Stimulated activated effector memory CD8-positive, alpha-beta T cell treated with anti-CD3 and anti-CD28 coated beads, Interleukin-12 subunit alpha, Interleukin-12 subunit beta, amount 100 ng/mL, for 72 hours (primary cell): ENCODE data around the gene DHX15.

Experiments used
- ATAC-seq: fragments of 150-1000 bp; cut with Tn5 transposase; 2 replicates; pipeline ENCODE4 v1.10.0; 2021
- DNase-seq, 2 donors: peaks; one replicate each; pipeline ENCODE4 v3.0.0; 2021 to 2022; ENCODE audit warnings: low spot score in 2 of 2
- H3K27ac Mint-ChIP-seq: one replicate; pipeline ENCODE4 v1.8.0; 2022; ENCODE audit warnings: mild to moderate bottlenecking, mixed read lengths
- H3K36me3 Mint-ChIP-seq: one replicate; pipeline ENCODE4 v1.8.0; 2022; ENCODE audit warnings: mild to moderate bottlenecking, mixed read lengths
- H3K4me1 Mint-ChIP-seq: one replicate; pipeline ENCODE4 v1.8.0; 2022; ENCODE audit warnings: mixed read lengths
- H3K4me3 Mint-ChIP-seq: one replicate; pipeline ENCODE4 v1.8.0; 2022; ENCODE audit warnings: mild to moderate bottlenecking, mixed read lengths
- H3K9me3 Mint-ChIP-seq: one replicate; pipeline ENCODE4 v1.8.0; 2022; ENCODE audit warnings: mixed read lengths

DHX15 gene

DNA sequence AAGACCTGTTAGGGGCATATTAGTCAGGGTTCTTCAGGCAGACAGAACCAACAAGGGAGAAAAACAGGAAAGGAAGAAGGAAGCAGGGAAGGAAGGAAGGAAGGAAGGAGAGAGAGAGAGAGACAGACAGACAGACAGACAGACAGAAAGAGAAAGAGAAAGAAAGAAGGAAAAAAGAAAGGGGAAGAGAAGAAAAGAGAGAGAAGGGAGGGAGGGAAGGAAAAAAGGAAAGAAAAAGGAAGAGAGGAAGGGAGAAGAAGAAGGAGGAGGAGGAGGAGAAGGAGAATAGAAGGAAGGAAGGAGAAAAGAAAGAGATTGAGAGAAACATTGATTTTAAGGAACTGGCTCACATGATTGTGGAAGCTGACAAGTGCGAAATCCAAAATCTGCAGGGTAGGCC, 89.0 kb downstream of the DHX15 start:
- Mint-ChIP-seq H3K36me3 (no peaks in the 10 kb centered on the region), H3K9me3 (peaks cover 4% of the 10 kb centered on the region), H3K27ac (no peak overlapping the region), H3K4me1 (no peaks in the 10 kb centered on the region), H3K4me3 (no peak overlapping the region)
- no peak for DNase-seq
- no peak for ATAC-seq

- no peak overlapping the region for H3K4me3 Mint-ChIP-seq
- H3K9me3 Mint-ChIP-seq: peaks cover 4% of the 10 kb centered on the region
- no peaks in the 10 kb centered on the region for H3K36me3 Mint-ChIP-seq
- H3K4me1 Mint-ChIP-seq: peaks cover 5% of the 10 kb centered on the region
- DNase-seq (no peak), ATAC-seq (no peak)
- no peak overlapping the region for H3K27ac Mint-ChIP-seq
These were observed 94.5 kb downstream of the DHX15 start for GRCh38 chr4:24489870-24490269.

DNA sequence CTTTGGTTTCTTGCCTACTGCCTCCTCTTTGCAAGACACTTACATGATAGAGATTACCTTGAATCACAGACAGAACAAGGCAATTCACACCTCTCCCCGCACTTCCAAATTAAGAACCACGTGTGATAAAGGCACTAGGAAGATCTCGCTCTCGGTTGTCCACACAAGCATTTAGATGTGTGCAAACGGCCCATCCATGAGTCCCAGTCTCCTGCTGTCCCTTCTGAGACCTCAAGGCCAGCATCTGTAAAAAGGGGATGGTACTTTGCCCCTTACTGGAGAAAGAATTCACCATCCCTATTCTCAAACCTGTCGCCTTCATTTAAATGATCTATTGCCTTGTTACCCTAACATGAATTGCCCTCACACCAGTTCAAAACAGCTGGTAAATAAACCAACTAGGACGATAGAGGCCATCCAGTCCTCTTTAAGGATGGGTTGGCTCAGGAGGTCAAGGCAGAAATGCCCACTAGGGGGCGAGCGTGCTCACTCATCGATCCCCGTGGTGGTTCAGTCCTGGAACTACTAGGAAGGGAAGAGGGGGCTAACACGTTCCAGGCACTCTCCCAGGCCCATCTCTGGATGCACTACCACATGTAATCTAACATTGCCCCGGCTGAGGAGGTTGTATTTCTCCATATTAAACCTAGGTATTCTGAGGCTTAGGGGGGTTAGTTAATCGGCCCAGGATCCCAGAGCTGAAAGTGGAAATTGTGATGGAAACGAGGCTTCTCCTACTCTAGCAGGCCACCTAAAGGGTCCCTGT, 95.8 kb downstream of the DHX15 start:
- no peaks in the 10 kb centered on the region for H3K36me3 Mint-ChIP-seq
- no peak overlapping the region for H3K27ac Mint-ChIP-seq
- no peak overlapping the region for H3K4me3 Mint-ChIP-seq
- peaks cover 4% of the 10 kb centered on the region for H3K9me3 Mint-ChIP-seq
- peak; percentile 73 for ATAC-seq
- DNase-seq: peak; percentile 61 to 83
- peaks cover 5% of the 10 kb centered on the region for H3K4me1 Mint-ChIP-seq

DNA sequence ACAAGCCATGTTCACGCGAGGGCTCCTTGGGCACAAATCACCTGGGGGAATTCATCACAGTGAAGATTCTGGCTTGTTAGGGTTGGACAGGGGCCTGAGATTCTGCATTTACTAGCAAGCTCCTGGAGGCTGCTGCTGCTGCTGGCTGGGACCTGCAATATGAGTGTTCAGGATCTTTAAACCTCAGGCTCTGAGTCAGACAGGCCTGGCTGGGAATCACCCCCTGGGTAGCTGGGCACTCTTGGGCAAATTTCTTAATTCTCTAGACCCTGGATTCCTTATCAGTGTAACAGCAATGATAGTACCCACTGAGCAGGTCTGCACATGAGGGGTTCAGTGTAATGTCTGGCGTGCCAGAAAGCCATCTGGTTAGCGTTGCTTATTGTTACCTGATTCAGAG, 101.5 kb downstream of the DHX15 start:
- Mint-ChIP-seq H3K36me3 (no peaks in the 10 kb centered on the region), H3K4me3 (no peak overlapping the region), H3K27ac (no peak overlapping the region), H3K9me3 (no peaks in the 10 kb centered on the region), H3K4me1 (no peaks in the 10 kb centered on the region)
- ATAC-seq (no peak), DNase-seq (no peak)

- Mint-ChIP-seq H3K4me3 (no peak overlapping the region), H3K27ac (no peak overlapping the region), H3K4me1 (peaks cover 6% of the 10 kb centered on the region), H3K9me3 (no peaks in the 10 kb centered on the region), H3K36me3 (peaks cover 7% of the 10 kb centered on the region)
- DNase-seq (no peak), ATAC-seq (no peak)
These were observed 106.4 kb downstream of the DHX15 start for GRCh38 chr4:24477919-24478318.
